ENCODE measurements around the gene GAREM2. TPM values are rescaled to one million over a fixed set of nuclear protein-coding genes. Genes with fewer than 3 reads are reported as not detected.

Gene GAREM2
- total and polyA plus RNA-seq, 11 donors, result 0.42 to 4.1 (median 0.81) TPM

DNA sequence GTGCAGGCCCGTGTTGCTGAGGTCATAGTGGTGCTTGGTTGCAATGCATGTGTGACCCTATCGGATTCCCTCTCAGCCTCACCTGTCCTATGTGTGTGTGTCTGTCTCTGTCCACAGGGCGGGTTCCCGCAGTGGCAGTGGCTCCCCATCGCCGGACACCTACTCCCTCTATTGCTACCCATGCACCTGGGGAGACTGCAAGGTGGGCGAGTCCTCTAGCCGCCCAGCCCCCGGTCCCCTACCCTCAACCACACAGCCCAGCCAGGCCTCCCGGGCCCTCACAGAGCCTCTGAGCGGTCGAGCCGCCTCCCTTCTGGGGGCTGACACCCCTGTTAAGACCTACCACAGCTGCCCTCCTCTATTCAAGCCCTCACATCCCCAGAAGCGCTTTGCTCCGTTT is 14.2 kb downstream of the GAREM2 start:
- TF ChIP-seq POLR2A (IDR thresholded peaks at IDR 0.05), result no peak
- TF ChIP-seq, protein P1, sequence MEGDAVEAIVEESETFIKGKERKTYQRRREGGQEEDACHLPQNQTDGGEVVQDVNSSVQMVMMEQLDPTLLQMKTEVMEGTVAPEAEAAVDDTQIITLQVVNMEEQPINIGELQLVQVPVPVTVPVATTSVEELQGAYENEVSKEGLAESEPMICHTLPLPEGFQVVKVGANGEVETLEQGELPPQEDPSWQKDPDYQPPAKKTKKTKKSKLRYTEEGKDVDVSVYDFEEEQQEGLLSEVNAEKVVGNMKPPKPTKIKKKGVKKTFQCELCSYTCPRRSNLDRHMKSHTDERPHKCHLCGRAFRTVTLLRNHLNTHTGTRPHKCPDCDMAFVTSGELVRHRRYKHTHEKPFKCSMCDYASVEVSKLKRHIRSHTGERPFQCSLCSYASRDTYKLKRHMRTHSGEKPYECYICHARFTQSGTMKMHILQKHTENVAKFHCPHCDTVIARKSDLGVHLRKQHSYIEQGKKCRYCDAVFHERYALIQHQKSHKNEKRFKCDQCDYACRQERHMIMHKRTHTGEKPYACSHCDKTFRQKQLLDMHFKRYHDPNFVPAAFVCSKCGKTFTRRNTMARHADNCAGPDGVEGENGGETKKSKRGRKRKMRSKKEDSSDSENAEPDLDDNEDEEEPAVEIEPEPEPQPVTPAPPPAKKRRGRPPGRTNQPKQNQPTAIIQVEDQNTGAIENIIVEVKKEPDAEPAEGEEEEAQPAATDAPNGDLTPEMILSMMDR (IDR thresholded peaks at IDR 0.05), result no peak
- Histone ChIP-seq H3K27ac (no peak overlapping the region), H3K4me3 (no peak overlapping the region), H3K4me1 (peaks cover 0 to 20% (median 3%) of the 10 kb centered on the region in 12 donors), H3K9me3 (no peaks in the 10 kb centered on the region), H3K27me3 (no peaks in the 10 kb centered on the region), H3K36me3 (peaks cover 0 to 29% (median 22%) of the 10 kb centered on the region in 9 donors)
- ATAC-seq (no peak), DNase-seq (no peak)
- WGBS, 4 donors, result 93 to 97% (median 95%) methylated on average over 15 of the region's 15 CpGs
- intact Hi-C loops (cut with DNase I), result no loop called here

DNA sequence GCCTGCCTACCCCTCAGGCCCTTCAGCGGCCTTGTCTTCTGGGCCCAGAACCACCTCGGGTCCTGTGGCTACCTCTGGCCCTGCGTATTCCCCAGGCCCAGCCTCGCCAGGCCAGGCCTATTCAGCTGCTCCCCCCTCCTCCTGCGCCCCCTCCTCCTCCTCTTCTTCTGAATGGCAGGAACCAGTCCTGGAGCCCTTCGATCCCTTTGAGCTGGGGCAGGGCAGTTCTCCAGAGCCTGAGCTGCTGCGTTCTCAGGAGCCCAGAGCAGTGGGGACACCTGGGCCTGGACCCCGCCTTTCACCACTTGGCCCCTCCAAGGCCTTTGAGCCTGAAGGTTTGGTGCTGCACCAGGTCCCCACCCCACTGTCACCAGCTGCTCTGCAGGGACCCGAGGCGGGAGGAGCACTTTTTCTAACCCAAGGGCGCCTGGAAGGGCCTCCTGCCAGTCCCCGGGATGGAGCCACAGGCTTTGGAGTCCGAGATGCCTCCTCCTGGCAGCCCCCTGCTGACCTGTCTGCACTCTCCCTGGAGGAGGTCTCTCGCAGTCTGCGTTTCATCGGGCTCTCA is 14.7 kb downstream of the GAREM2 start:
- ATAC-seq (no peak), DNase-seq (no peak)
- Histone ChIP-seq H3K4me1 (peaks cover 0 to 20% (median 3%) of the 10 kb centered on the region in 12 donors), H3K36me3 (peaks cover 0 to 34% (median 27%) of the 10 kb centered on the region in 9 donors), H3K27me3 (no peaks in the 10 kb centered on the region), H3K27ac (no peak overlapping the region), H3K4me3 (no peak overlapping the region), H3K9me3 (no peaks in the 10 kb centered on the region)
- 91 to 95% (median 94%) methylated on average over 16 of the region's 16 CpGs for WGBS, 4 donors
- TF ChIP-seq, protein P1 (IDR thresholded peaks at IDR 0.05), result no peak
- TF ChIP-seq POLR2A (IDR thresholded peaks at IDR 0.05), result no peak
- intact Hi-C loops (cut with DNase I), result no loop called here

DNA sequence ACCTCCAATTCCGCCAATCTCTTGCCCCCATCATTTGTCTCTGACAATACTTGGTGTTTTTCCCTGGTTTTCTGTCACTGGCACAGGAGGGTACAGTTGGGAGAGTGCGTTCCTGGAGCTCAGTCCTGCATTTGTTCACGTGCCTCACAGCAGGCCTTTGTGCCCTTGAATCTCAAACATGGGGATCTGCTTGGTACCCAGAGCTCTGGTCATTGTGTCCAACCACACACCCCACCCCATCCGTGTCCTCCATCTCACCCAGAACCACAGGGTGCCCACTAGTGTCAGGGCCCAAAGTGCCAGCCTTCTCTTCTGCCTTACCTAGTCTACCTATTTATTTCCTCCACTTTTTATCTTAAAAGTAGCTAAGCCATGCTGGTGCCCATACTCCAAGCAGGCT is 16.2 kb downstream of the GAREM2 start:
- Histone ChIP-seq H3K4me3 (no peak overlapping the region), H3K27ac (no peak overlapping the region), H3K4me1 (peaks cover 0 to 17% (median 3%) of the 10 kb centered on the region in 12 donors), H3K9me3 (no peaks in the 10 kb centered on the region), H3K36me3 (peaks cover 0 to 49% (median 42%) of the 10 kb centered on the region in 9 donors), H3K27me3 (no peaks in the 10 kb centered on the region)
- no peak for TF ChIP-seq POLR2A (IDR thresholded peaks at IDR 0.05)
- TF ChIP-seq, protein P1 (IDR thresholded peaks at IDR 0.05), result no peak
- WGBS, 4 donors, result 91 to 93% (median 91%) methylated on average over 4 of the region's 4 CpGs
- DNase-seq (no peak), ATAC-seq (no peak)
- intact Hi-C loops (cut with DNase I), result no loop called here

DNA sequence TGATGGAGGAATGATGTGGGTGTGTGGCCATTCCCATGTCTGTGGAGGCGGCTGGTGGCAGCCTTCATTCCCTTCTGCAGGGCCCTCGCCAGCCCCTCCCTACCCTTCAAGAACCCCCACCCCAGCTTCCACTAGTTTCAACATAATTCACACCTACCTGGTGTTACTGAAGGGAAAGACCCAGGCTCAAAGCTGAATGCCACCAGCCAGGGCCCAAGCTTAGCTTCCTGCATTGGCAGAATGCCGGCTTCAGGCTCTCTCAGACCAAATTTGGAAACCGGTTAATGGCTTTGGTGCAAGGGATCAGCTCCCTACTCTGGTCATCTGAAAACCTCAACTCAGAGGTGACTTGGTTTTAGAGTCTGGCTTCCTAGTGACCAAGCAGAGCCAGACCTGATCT is 16.9 kb downstream of the GAREM2 start:
- TF ChIP-seq POLR2A (IDR thresholded peaks at IDR 0.05), result no peak
- TF ChIP-seq, protein P1 (IDR thresholded peaks at IDR 0.05), result no peak
- intact Hi-C loops (cut with DNase I), result no loop called here
- H3K27me3 ChIP-seq, result no peaks in the 10 kb centered on the region
- H3K4me1 ChIP-seq, result peaks cover 0 to 12% (median 1%) of the 10 kb centered on the region in 12 donors
- peak in 1 of 4 donors; percentile 31 for ATAC-seq
- no peak overlapping the region for H3K27ac ChIP-seq
- peaks cover 0 to 55% (median 48%) of the 10 kb centered on the region in 9 donors for H3K36me3 ChIP-seq
- DNase-seq, result no peak
- 86 to 93% (median 89%) methylated on average over 4 of the region's 4 CpGs for WGBS, 4 donors
- H3K9me3 ChIP-seq, result no peaks in the 10 kb centered on the region
- no peak overlapping the region for H3K4me3 ChIP-seq

Measured in heart left ventricle (tissue), 16 donors.